ENCODE measurements around the gene PDGFRB. TPM values are rescaled to one million over a fixed set of nuclear protein-coding genes. Genes with fewer than 3 reads are reported as not detected.

Gene PDGFRB
- total and polyA plus RNA-seq, 2 of the 8 experiments (the other 6 are each of a cell fraction or from before 2014, with no cell fraction given), result 4.2 to 13.7 TPM

DNA sequence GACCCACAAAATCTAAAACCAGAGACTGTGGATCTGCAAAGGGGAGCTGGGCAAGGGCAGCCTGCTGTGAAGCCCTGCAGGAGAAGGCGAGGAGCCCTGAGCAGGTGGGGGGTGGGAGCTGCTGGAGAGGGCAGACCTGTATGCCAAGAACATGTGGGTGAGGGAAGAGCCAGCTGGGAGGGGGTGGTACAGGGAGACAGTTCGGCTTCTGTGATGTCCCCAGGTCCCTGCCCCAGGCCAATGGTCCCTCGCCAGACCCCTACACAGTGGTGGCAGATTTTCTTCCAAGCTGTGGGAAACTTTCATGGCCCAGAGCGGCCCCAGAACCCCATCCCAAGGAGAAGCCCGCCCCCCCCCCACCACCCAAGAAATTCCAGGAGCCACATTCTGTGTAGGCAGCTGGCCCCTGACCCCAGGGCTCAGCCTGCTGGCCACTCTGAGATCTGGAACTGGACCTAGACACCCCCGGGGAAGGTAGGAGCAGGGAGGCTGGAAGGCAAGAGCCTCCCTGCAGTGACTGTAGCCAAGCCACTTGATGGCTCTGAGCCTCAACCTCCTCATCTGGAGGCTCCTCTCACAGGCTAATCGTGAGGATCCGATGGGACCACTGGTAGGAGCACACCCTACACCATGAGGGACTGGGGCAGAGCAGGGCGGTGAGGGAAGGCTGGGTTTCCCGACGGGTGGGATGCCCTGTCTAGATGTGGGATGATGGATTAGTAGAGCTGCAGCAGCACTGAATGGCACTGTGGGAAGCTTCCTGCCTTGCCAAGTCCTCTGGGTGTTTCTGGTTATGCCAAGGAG is 46.7 kb downstream of the PDGFRB start:
- Histone ChIP-seq H3K9me3 (ENCODE audit: insufficient read depth in 2 of 2, low read depth in 1 of 2, low read length in 1 of 2) (no peaks in the 10 kb centered on the region), H4K5ac (ENCODE audit: insufficient read length, low read depth, low read length) (no peak overlapping the region), H3K4ac (replicated peaks; ENCODE audit: insufficient read length, low read depth, low read length) (no peak overlapping the region), H3K56ac (replicated peaks; ENCODE audit: insufficient read length, low read depth, low read length) (no peak overlapping the region), H4K20me1 (replicated peaks in 1 of 2; ENCODE audit: control insufficient read depth in 1 of 2, insufficient read depth in 2 of 2, low read length in 2 of 2) (no peaks in the 10 kb centered on the region), H3K79me1 (ENCODE audit: low read depth, low read length) (no peaks in the 10 kb centered on the region; the same call in 1 of the 2 replicates), H3K27me3 (replicated peaks in 1 of 4; ENCODE audit: control insufficient read depth in 3 of 4, extremely low read depth in 1 of 4, insufficient read depth in 3 of 4, low read length in 3 of 4) (no peaks in the 10 kb centered on the region), H3K79me2 (ENCODE audit: control insufficient read depth in 1 of 2, insufficient read depth in 2 of 2, low read length in 2 of 2) (no peaks in the 10 kb centered on the region), H4K91ac (replicated peaks; ENCODE audit: insufficient read length, low read length) (no peak overlapping the region), H2BK5ac (ENCODE audit: low read depth, low read length) (no peak overlapping the region), H2AFZ (ENCODE audit: low read length) (no peak overlapping the region), H3K9ac (replicated peaks in 1 of 4; ENCODE audit: extremely low read depth in 1 of 4, low read depth in 3 of 4, low read length in 3 of 4) (no peak overlapping the region), H3K4me2 (ENCODE audit: insufficient read depth in 1 of 2, low read depth in 2 of 2, low read length in 2 of 2) (no peak overlapping the region), H3K27ac (ENCODE audit: low read depth, low read length) (no peak overlapping the region), H3K36me3 (ENCODE audit: control insufficient read depth in 2 of 4, insufficient read depth in 4 of 4, low read length in 3 of 4) (no peaks in the 10 kb centered on the region), H3K14ac (ENCODE audit: insufficient read length) (no peak overlapping the region), H3K23ac (ENCODE audit: insufficient read length) (no peak overlapping the region), H2BK120ac (replicated peaks; ENCODE audit: low read depth, low read length) (no peak overlapping the region), H3K4me1 (replicated peaks in 1 of 4; ENCODE audit: control insufficient read depth in 3 of 4, insufficient read depth in 4 of 4, low read length in 3 of 4) (peaks cover 0 to 10% (median 2%) of the 10 kb centered on the region in 4 experiments; a peak in 3 of 7 replicates), H4K8ac (ENCODE audit: extremely low read depth, insufficient read depth, low read length) (no peak overlapping the region), H2BK15ac (ENCODE audit: low read length) (no peak overlapping the region), H2AK5ac (ENCODE audit: low read depth, low read length) (no peak overlapping the region), H3K18ac (ENCODE audit: extremely low read depth, low read length) (no peak overlapping the region), H3K4me3 (ENCODE audit: extremely low read depth in 1 of 4, insufficient read depth in 2 of 4, low read depth in 3 of 4, low read length in 4 of 4) (no peak overlapping the region), H3K23me2 (ENCODE audit: low read depth, low read length) (no peaks in the 10 kb centered on the region), H2BK20ac (ENCODE audit: low read length) (no peak overlapping the region), H2BK12ac (ENCODE audit: low read depth, low read length) (no peak overlapping the region)
- ChIA-PET CTCF (ENCODE audit: partially characterized antibody) (interaction anchor here (0.6 to 4.6 kb wide), 18 partner anchors 10 to 146 kb away, joined by 3 to 28 read pairs (median 4); partner anchors contain the start of gene CSF1R), POLR2A (ENCODE audit: partially characterized antibody) (no interaction called here)
- FAIRE-seq (no peak), DNase-seq (ENCODE audit: low read depth in 1 of 2, low spot score in 2 of 2) (no peak)
- no peak for TF ChIP-seq NANOG (IDR thresholded peaks at IDR 0.05; ENCODE audit: insufficient read depth, low read depth, low read length, poor library complexity, severe bottlenecking)
- no peak for TF ChIP-seq EZH2 (IDR thresholded peaks at IDR 0.05; ENCODE audit: low read depth, low read length, severe bottlenecking)
- no peak for TF ChIP-seq BACH1 (IDR thresholded peaks at IDR 0.05; ENCODE audit: low read length)
- TF ChIP-seq CBX8 (IDR thresholded peaks at IDR 0.05; ENCODE audit: borderline replicate concordance, low read depth, low read length), result no peak
- no peak for TF ChIP-seq BCL11A (IDR thresholded peaks at IDR 0.05; ENCODE audit: low read depth in 2 of 2, low read length in 2 of 2)
- WGBS, 2 experiments (ENCODE audit: extremely low coverage in 1 of 2, insufficient coverage in 1 of 2, insufficient read length in 1 of 2, insufficient replicate concordance in 2 of 2, low coverage in 1 of 2, low lambda C conversion rate in 2 of 2, missing lambda C conversion rate in 1 of 2), result 92% methylated on average over 10 of the region's 11 CpGs; no CpG with 5 or more reads in 1 of the 2 experiments

All from H1 (cell line).